Endothelial cell of umbilical vein (primary cell): Measurements from ENCODE around the gene TNS1. TPM values are rescaled to one million over a fixed set of nuclear protein-coding genes. Genes with fewer than 3 reads are reported as not detected.
"Not testable (repeated sequence)": the region's sequence is repeated elsewhere in the genome, so short reads cannot be mapped to it uniquely, and the experiment has no call there.

Experiments used
- BruUV-seq: library from RNA; stranded (reverse); fragments of 400-500 nt; replicated peaks from 2 replicates; lab custom pipeline; 2021; lab: Mats Ljungman, UMichigan
- CTCF ChIA-PET: fragments of 300-600, 350-600 bp; sonication (Branson Sonifier 250); formaldehyde crosslinking; loops from one replicate; lab custom pipeline; 2021; ENCODE audit warnings: antibody characterized with exemption, inconsistent platforms; lab: Charles Lee
- POLR2A ChIA-PET: fragments of 300-600, 350-600 bp; sonication (Branson Sonifier 250); formaldehyde crosslinking; loops from one replicate; lab custom pipeline; 2021; ENCODE audit warnings: antibody characterized with exemption, inconsistent platforms; lab: Charles Lee
- DNase-seq: peaks from one replicate; pipeline ENCODE4 v3.0.0-alpha.2; 2011; ENCODE audit warnings: low read depth, low spot score
- FAIRE-seq: peaks from 2 replicates; lab custom pipeline; 2011; peaks lifted over from hg19 to GRCh38; lab: Jason Lieb, UNC
- H2AFZ ChIP-seq: 2 replicates; pipeline ENCODE4 v1.6.0; 2012; ENCODE audit warnings: low read depth, low read length, control low read depth, inconsistent platforms
- H3K27ac ChIP-seq: 2 replicates; pipeline ENCODE4 v1.5.1; 2011; ENCODE audit warnings: low read depth, mild to moderate bottlenecking, control low read depth, low read length, moderate library complexity; ENCODE audit not compliant: insufficient read depth
- H3K27me3 ChIP-seq, 2 experiments: 2 replicates each; pipeline versions ENCODE4 v1.6.0 to v1.6.1; 2011; ENCODE audit warnings: low read length in 2 of 2, mixed read lengths in 1 of 2; ENCODE audit not compliant: control insufficient read depth in 2 of 2, insufficient read depth in 2 of 2
- H3K36me3 ChIP-seq, 2 experiments: 2 replicates in 1 of 2; 3 replicates in 1 of 2; pipeline ENCODE4 v1.5.1; 2011; ENCODE audit warnings: low read length in 2 of 2, mild to moderate bottlenecking in 1 of 2, moderate library complexity in 1 of 2; ENCODE audit not compliant: control insufficient read depth in 2 of 2, insufficient read depth in 2 of 2; ENCODE audit errors: extremely low read depth in 1 of 2
- H3K4me1 ChIP-seq: 3 replicates; pipeline ENCODE4 v1.5.1; 2011; ENCODE audit warnings: mild to moderate bottlenecking, low read length; ENCODE audit not compliant: control insufficient read depth, insufficient read depth; ENCODE audit errors: extremely low read depth
- H3K4me2 ChIP-seq: 2 replicates; pipeline ENCODE4 v1.6.1; 2011; ENCODE audit warnings: low read length, control low read depth, mixed read lengths; ENCODE audit not compliant: insufficient read depth
- H3K4me3 ChIP-seq, 3 experiments: fragments of 200-600 bp in 1 of 3; sonication (generic), shearing (Covaris generic) in 1 of 3; replicated peaks in 1 of 3; 2 replicates each; pipeline ENCODE4 v1.5.1; 2011 to 2016; ENCODE audit warnings: control low read depth in 3 of 3, low read length in 3 of 3, mild to moderate bottlenecking in 2 of 3, inconsistent platforms in 1 of 3, low read depth in 1 of 3, moderate library complexity in 1 of 3; ENCODE audit not compliant: insufficient read depth in 1 of 3
- H3K79me2 ChIP-seq: 2 replicates; pipeline ENCODE4 v1.6.0; 2012; ENCODE audit warnings: low read length, inconsistent platforms; ENCODE audit not compliant: control insufficient read depth, insufficient read depth
- H3K9ac ChIP-seq: replicated peaks from 2 replicates; pipeline ENCODE3; 2011; ENCODE audit warnings: low read length, control low read depth; ENCODE audit not compliant: insufficient read depth; ENCODE audit errors: extremely low read depth
- H3K9me1 ChIP-seq: replicated peaks from 3 replicates; pipeline ENCODE4 v1.6.0; 2011; ENCODE audit warnings: mild to moderate bottlenecking, low read length; ENCODE audit not compliant: control insufficient read depth, insufficient read depth; ENCODE audit errors: extremely low read depth
- H3K9me3 ChIP-seq: replicated peaks from 2 replicates; pipeline ENCODE4 v1.5.1; 2012; ENCODE audit warnings: low read length, inconsistent platforms; ENCODE audit not compliant: control insufficient read depth, insufficient read depth
- H4K20me1 ChIP-seq: replicated peaks from 2 replicates; pipeline ENCODE3; 2011; ENCODE audit warnings: mild to moderate bottlenecking, low read length; ENCODE audit not compliant: control insufficient read depth, insufficient read depth; ENCODE audit errors: extremely low read depth
- CTCF ChIP-seq, 2 donors: IDR thresholded peaks; 1 replicate in 1 of 2; 2 replicates in 1 of 2; pipeline ENCODE4 v1.5.1; 2011; ENCODE audit warnings: low read length in 2 of 2, mild to moderate bottlenecking in 2 of 2, moderate library complexity in 2 of 2, control low read depth in 1 of 2, inconsistent platforms in 1 of 2, low read depth in 1 of 2; ENCODE audit not compliant: insufficient read depth in 1 of 2; ENCODE audit errors: extremely low read depth in 1 of 2
- EZH2 ChIP-seq: IDR thresholded peaks from 2 replicates; pipeline ENCODE4 v1.6.1; 2012; ENCODE audit warnings: borderline replicate concordance, low read depth, mild to moderate bottlenecking, moderate library complexity, low read length, inconsistent platforms; ENCODE audit not compliant: severe bottlenecking
- FOS ChIP-seq: IDR thresholded peaks from 2 replicates; pipeline ENCODE4 v1.6.1; 2011; ENCODE audit warnings: mild to moderate bottlenecking, low read length, moderate library complexity, borderline replicate concordance; ENCODE audit not compliant: insufficient read depth
- GATA2 ChIP-seq: IDR thresholded peaks from 2 replicates; pipeline ENCODE4 v1.7.0; 2011; ENCODE audit warnings: low read depth, mild to moderate bottlenecking, moderate library complexity, mixed read lengths, low read length; ENCODE audit not compliant: insufficient read length, insufficient read depth
- JUN ChIP-seq: IDR thresholded peaks from 2 replicates; pipeline ENCODE4 v1.6.1; 2011; ENCODE audit warnings: borderline replicate concordance, low read depth; ENCODE audit not compliant: insufficient read length, insufficient read depth
- MYC ChIP-seq: IDR thresholded peaks from one replicate; pipeline ENCODE4 v1.6.1; 2011; ENCODE audit warnings: mild to moderate bottlenecking, low read depth, low read length
- POLR2A ChIP-seq: IDR thresholded peaks from 2 replicates; pipeline ENCODE4 v1.6.1; 2012; ENCODE audit warnings: low read depth, mild to moderate bottlenecking, control low read depth, low read length
- POLR2AphosphoS5 ChIP-seq: IDR thresholded peaks from 2 replicates; pipeline ENCODE4 v1.6.1; 2012; ENCODE audit warnings: low read depth, mild to moderate bottlenecking, control low read depth, low read length, moderate library complexity; ENCODE audit not compliant: insufficient read depth
- dilution Hi-C: fragments of 300-500 bp; cut with MboI; formaldehyde crosslinking; loops from one replicate; pipeline ENCODE4 v1.15.0; 2019; ENCODE audit warnings: low sequenced_read_pairs; ENCODE audit not compliant: extremely low pct_ligation_motif_present
- intact Hi-C: fragments of 100-400 bp; cut with micrococcal nuclease; formaldehyde crosslinking; loops from one replicate; pipeline ENCODE4 v1.10.0; 2022
- polyA plus RNA-seq, 4 experiments: library from polyadenylated mRNA; depleted of rRNA in 3 of 4; stranded (reverse) in 3 of 4; unstranded in 1 of 4; fragments of >200 nt; gene quantifications; 2 replicates each; pipeline versions ENCODE4 v1.2.1 to v1.2.3, GENCODE V29; 2011 to 2012; ENCODE audit warnings: missing spikeins in 1 of 4
- total RNA-seq: library from RNA; stranded (reverse); gene quantifications from 2 replicates; pipeline ENCODE4 v1.2.3, GENCODE V29; 2021
- TF ChIP-seq, protein P1 (sequence below): IDR thresholded peaks from 2 replicates; pipeline ENCODE4 v1.6.1; 2011; ENCODE audit not compliant: insufficient read depth, insufficient read length

TNS1 gene
- total and polyA plus RNA-seq, 2 donors (not counting 3 experiments of a cell fraction or from before 2014, with no cell fraction given) = 11.0 to 52.1 TPM

DNA sequence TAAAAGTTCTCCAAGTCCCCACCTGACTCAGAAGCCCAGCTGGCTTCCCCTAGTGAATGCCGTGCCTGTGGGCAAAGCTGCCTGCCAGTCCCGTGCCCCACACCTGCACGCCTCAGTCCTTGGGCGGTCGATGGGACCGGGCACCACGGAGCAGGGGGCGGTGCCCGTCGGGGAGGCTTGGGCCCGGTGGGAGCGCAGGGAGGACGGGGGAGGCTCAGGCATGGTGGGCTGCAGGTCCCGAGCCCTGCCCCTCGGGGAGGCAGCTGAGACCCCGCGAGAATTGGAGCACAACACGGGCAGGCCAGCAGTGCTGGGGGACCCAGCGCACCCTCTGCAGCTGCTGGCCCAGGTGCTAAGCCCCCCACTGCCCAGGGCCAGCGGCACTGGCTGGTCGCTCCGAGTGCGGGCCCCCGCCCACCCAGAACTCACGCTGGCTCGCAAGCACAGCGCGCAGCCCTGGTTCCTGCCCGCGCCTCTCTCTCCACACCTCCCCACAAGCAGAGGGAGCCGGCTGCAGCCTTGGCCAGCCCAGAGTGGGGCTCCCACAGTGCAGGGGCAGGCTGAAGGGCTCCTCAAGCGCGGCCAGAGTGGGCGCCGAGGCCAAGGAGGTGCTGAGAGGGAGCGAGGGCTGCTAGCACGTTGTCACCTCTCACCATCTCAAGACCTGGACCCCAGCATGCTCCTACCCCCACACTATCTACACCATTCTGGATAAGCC is 215.5 kb downstream of the TNS1 start:
- dilution Hi-C loops = no loop called here
- H2AFZ ChIP-seq = no peak overlapping the region
- peaks cover 1 to 4% of the 10 kb centered on the region in 2 experiments for H3K27me3 ChIP-seq
- ChIA-PET CTCF (interaction anchor here (0.9 to 10.3 kb wide), 14 partner anchors 82 to 292 kb away, joined by 5 to 341 read pairs (median 22); partner anchors contain the start of gene RUFY4), POLR2A (no interaction called here)
- H4K20me1 ChIP-seq = no peaks in the 10 kb centered on the region
- no peaks in the 10 kb centered on the region for H3K9me1 ChIP-seq
- H3K4me1 ChIP-seq = no peaks in the 10 kb centered on the region
- H3K4me2 ChIP-seq = no peak overlapping the region
- no peaks in the 10 kb centered on the region for H3K9me3 ChIP-seq
- FAIRE-seq = no peak
- H3K9ac ChIP-seq = no peak overlapping the region
- BruUV-seq = no TSS peak
- intact Hi-C loops = no loop called here
- no peak for DNase-seq
- no peak overlapping the region for H3K27ac ChIP-seq
- H3K36me3 ChIP-seq = no peaks in the 10 kb centered on the region
- H3K79me2 ChIP-seq = no peaks in the 10 kb centered on the region
- no peak for TF ChIP-seq EZH2
- no peak for TF ChIP-seq CTCF (IDR thresholded peaks at IDR 0.05; ENCODE audit: extremely low read depth in 1 of 2, insufficient read depth in 1 of 2, low read depth in 1 of 2, low read length in 2 of 2)
- no peak for TF ChIP-seq POLR2AphosphoS5
- no peak for TF ChIP-seq MYC
- TF ChIP-seq JUN = no peak
- TF ChIP-seq GATA2 = no peak
- TF ChIP-seq, protein P1, sequence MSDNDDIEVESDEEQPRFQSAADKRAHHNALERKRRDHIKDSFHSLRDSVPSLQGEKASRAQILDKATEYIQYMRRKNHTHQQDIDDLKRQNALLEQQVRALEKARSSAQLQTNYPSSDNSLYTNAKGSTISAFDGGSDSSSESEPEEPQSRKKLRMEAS = no peak
- TF ChIP-seq POLR2A = no peak
- no peak for TF ChIP-seq FOS
- H3K4me3 ChIP-seq = no peak overlapping the region

DNA sequence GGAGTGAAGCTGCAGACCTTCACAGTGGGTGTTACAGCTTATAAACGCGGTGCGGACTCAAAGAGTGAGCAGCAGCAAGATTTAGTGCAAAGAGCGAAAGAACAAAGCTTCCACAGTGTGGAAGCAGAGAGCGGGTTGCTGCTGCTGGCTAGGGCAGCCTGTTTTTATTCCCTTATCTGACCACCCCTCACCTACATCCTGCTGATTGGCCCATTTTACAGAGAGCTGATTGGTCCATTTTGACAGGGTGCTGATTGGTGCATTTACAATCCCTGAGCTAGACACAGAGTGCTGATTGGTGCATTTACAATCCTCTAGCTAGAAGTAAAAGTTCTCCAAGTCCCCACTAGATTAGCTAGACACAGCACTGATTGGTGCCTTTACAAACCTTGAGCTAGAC is 216.2 kb downstream of the TNS1 start:
- H3K36me3 ChIP-seq, H3K9me1 ChIP-seq, BruUV-seq, H4K20me1 ChIP-seq, H3K9ac ChIP-seq, FAIRE-seq, H3K9me3 ChIP-seq, H2AFZ ChIP-seq, H3K4me3 ChIP-seq, H3K27ac ChIP-seq, DNase-seq, POLR2A ChIA-PET, H3K4me1 ChIP-seq, dilution Hi-C loops, H3K27me3 ChIP-seq, H3K79me2 ChIP-seq, intact Hi-C loops, H3K4me2 ChIP-seq: not testable (repeated sequence)
- CTCF ChIA-PET = interaction anchor here (0.9 to 10.3 kb wide), 30 partner anchors 9 to 1093 kb away, joined by 3 to 341 read pairs (median 10); partner anchors contain the start of gene RUFY4
